HEK293T (cell line): ENCODE data around the gene STOML1.

Source experiments
- ARNT ChIP-seq: fragments of 450-650 bp; IDR thresholded peaks from 2 replicates; pipeline ENCODE4 v1.6.1; 2017; ENCODE audit warnings: mild to moderate bottlenecking
- CTBP1 ChIP-seq: fragments of 450-650 bp; IDR thresholded peaks from 2 replicates; pipeline ENCODE4 v1.6.1; 2016; ENCODE audit warnings: borderline replicate concordance

DNA sequence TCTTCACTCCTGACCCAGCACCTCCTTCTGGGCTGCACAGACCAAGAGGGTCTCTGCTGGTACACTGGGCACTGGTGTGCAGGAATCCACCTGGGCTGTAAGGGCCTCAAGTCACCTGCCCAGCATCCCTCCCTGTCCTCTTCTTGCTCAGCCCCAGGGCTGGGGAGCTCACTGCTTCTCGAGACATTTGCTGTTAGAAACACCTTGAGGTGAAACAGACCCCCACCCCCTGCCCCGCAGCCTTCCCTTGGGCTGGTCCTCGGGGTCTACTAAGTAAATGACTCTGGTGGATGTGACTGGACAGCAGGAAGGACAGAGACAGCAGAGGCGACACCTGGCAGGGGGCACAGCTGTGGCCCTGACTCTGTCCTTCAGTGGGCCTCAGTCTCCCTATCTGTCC is 36.8 kb downstream of the STOML1 start:
- TF ChIP-seq CTBP1: no peak
- TF ChIP-seq ARNT: no peak
